ENCODE results near the gene ARF3.

Gene ARF3

DNA sequence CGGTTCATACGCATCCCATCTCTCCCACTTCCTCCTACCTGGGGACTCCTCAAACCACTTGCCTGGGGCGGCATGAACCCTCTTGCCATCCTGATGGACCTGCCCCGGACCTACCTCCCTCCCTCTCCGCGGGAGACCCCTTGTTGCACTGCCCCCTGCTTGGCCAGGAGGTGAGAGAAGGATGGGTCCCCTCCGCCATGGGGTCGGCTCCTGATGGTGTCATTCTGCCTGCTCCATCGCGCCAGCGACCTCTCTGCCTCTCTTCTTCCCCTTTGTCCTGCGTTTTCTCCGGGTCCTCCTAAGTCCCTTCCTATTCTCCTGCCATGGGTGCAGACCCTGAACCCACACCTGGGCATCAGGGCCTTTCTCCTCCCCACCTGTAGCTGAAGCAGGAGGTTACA, 24.5 kb upstream of the ARF3 start:
- no peak for DNase-seq

DNA sequence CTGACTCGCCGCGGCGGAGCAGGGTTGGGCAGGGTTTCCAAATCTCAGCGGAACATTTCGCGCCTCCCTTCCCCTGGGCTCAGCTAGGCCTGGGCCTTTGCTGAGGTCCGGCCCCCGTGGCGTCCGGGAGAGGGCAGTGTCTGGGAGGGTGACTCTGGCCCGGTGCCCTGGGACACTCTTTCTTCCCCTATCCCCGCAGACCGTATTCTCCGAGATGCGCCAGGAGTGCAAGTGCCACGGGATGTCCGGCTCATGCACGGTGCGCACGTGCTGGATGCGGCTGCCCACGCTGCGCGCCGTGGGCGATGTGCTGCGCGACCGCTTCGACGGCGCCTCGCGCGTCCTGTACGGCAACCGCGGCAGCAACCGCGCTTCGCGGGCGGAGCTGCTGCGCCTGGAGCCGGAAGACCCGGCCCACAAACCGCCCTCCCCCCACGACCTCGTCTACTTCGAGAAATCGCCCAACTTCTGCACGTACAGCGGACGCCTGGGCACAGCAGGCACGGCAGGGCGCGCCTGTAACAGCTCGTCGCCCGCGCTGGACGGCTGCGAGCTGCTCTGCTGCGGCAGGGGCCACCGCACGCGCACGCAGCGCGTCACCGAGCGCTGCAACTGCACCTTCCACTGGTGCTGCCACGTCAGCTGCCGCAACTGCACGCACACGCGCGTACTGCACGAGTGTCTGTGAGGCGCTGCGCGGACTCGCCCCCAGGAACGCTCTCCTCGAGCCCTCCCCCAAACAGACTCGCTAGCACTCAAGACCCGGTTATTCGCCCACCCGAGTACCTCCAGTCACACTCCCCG, 23.9 kb upstream of the ARF3 start:
- peak in 3 of 5 experiments; percentile 55 to 84 (median 66) for DNase-seq

DNA sequence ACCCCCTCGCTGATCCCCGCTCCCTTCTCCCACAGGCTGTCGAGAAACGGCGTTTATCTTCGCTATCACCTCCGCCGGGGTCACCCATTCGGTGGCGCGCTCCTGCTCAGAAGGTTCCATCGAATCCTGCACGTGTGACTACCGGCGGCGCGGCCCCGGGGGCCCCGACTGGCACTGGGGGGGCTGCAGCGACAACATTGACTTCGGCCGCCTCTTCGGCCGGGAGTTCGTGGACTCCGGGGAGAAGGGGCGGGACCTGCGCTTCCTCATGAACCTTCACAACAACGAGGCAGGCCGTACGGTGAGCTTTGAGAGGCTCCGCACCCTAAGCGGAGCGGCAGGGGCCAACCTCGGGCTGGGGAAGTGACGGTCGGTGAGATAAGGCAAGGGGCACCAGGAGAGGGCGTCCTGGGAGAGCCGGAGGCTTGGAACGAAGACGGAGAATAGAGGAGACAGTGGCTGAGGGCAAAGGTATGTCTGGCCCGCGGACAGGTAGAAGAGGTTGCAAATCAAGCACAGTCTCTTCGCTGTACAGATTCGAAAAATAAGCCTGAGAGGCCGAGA, 23.2 kb upstream of the ARF3 start:
- DNase-seq, result peak in 2 of 5 experiments; percentile 33 to 52

DNA sequence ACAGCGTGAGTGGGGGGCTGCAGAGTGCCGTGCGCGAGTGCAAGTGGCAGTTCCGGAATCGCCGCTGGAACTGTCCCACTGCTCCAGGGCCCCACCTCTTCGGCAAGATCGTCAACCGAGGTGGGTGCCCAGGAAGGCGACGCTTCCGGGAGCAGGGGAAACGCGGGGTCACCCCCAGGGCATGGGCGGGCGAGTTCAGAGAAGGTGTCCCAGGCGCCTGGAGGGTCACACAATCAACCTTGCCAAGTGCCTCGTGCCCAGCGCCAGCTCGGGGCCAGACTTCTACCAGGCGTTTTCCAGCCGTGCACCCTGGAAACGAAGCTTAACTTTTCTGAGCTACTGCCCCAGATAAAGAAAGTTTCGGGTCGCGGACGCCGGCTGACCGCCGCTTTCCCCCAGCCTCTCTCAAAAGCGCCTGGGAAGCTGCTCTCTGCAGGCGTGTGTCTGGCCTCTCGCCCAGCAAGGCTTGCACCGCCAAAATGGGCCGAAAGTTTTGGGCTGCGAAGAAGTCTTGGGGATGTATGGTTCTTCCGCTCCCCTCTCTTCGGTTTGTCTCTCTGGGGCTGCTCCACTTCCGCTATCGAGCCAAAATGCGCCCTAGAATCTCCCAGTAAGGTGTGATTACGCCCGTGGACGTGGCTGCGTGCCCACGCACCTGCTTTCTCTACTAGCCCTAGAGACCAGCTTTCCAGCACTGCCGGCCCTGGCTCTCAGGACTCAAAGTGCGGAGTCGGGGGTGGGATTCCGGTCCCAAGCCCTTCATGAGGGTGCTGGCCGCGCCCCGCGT, 22.5 kb upstream of the ARF3 start:
- peak in 2 of 5 experiments; percentile 61 to 67 for DNase-seq

DNA sequence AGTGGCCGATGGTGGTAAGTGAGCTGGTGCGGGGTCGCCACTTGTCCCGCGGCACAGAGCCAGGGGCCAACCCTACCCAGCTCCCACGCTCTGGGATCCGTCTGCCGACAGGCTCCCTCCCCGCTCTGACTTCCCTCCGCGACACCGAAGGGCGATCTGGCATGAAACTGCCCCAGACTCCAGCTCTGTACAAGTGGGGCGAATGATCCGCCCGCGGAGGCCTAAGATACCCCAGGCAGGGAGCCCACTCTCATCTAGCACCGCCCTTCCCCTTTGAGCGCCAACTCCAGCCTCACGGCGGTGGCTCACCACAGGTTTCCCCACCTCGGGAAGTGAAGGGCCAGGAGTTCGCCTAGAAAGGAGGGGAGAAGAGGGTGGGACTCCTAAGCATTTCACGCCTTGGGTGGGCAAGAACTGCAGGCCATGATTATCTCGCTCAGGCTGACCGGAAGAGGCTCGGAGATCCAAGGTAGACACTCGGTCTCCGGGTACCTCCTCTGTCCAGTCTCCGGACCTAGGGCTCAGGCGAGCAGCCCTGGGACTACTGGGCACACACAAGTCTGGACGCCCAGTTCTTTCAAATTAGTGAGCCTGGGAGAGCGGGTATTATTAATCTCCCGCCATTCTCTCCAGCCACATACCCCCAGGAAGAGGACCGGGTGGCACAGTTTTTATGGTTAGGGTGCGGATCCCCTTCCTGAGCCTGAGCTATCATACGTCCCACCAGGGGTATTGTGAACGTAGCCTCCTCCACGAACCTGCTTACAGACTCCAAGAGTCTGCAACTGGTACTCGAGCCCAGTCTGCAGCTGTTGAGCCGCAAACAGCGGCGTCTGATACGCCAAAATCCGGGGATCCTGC, 21.7 kb upstream of the ARF3 start:
- peak in 1 of 5 experiments; percentile 39 for DNase-seq

DNA sequence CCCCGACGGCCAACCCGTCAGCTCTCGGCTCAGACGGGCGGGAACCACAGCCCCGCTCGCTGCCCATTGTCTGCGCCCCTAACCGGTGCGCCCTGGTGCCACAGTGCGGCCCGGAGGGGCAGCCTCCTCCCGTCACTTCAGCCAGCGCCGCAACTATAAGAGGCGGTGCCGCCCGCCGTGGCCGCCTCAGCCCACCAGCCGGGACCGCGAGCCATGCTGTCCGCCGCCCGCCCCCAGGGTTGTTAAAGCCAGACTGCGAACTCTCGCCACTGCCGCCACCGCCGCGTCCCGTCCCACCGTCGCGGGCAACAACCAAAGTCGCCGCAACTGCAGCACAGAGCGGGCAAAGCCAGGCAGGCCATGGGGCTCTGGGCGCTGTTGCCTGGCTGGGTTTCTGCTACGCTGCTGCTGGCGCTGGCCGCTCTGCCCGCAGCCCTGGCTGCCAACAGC, 21.0 kb upstream of the ARF3 start, which contains the start of gene WNT1:
WNT1 (plus strand) TSS at position 32 of the 450 bp plus-strand sequence; CDS start at position 361, 329 bp downstream.
- DNase-seq, result no peak

DNA sequence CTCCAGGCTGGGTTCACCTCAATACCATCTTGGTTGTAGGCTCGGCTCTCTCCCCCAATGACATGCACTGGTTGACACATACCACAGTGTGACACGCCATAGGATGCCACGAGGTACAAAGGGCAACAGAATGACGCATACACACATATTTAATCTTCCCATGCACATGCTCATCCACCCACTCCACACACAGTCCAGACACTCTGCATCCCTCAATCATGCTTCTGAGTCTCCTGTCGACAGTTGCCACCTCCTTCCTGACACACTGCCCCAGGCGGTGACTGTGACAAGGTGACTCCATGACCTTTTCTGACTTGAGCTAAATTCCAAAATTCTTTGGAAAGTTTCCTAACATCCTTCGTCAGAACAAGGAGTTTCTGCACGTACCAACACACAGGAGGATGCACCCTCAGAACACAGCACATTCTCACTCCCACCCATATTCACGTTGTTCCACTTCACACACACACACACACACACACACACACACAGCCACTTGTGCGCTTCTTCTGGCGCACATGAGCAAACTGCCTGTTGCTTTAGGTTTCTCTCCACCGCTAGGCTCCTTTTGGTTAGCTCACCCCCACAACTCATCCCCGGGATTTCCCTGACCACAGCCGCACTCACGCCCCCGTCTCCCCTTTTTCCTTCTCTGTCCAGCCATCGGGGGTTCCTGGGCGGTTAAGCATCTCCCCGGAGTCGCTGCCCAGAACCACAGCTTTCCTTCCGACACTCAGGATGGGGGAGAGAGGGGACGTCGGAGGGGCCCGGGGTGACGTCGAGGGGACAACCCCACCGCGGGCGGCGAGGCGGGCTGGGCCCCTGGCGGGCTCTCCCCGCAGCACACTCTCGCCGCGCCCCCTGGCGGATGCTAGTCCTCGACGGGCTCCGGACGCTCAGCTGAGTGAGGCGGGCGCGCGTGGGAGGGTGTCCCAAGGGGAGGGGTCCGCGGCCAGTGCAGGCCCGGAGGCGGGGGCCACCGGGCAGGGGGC, 20.3 kb upstream of the ARF3 start:
- DNase-seq, result peak; percentile 74 to 87 (median 77)

DNA sequence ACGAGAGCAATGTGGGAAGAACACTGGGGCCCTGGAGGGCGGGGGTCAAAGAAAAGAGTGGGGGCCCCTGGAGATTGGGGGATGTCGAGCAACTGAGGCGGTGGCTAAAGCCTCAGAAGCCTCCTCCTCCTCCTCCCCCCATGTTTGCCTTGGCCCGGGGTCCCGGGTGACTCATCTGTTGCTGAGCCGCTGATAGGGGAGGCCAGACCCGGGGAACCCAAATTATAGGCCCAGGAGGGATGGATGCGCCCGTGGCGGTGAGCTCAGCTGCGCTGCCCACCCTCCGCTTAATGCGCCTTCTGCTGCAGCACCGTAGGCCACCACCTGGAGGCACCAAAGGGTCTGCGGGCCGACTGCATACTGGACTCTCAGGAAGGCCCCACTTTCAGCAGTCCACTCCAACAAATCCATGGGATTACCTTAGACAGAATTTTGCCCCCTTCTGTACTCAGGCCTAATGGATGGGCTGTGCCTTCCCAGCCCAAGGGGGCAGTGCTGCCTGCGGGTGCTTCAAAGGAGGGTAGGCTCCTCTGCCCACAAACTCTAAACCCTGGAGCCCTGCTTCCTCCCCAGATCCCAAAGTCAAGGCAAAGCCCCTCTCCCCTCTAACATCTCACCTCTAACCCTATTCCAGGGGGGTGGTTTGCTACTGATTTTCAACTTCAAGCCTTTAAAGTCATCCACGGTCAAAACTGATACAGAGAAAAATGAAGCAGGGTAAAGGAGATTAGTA, 16.8 kb upstream of the ARF3 start:
- DNase-seq, result no peak

DNA sequence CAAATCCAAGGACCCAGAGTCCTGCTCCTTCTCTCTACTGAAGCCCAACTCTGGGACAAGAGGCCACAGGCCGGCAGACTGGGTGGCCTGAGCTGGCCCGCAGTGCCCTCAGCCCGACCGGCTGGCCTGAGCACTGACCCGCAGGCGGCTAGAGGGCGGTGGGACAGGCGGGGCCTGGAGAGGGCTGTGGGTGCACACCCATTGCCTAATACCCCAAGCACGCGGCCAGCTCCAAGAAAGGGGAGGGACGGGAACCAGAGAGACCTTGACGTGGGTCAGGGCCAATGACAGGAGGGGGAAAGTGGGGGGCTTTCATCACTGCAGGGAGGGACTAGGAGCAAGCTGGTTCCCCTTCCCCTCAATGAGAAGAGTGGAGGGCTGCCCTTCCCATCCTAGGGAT, 16.2 kb upstream of the ARF3 start:
- DNase-seq, result no peak

DNA sequence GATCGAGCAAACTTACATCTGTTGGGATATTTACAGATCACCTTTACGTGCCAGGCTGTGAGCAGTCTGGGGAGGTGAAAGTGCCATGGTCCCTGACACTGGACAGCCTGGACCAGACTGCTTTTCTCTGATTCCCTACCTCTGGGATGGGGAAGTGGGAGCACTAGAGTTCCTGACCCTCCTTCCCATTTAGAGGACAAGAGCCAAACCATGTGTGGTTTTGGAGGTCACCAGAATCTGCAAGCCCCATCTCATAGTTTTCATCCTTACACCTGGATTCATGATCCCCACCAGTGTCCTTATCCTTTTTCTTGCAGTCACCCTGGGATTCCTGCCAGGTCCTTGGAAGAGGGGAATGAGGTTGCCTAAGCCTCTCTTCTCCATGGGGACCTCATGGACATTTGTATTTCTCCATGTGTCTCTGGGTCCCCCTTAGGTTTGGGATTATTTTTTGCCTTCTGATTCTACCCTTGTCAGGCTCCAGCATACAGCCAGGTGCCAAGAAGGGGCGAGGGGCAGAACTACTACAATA, 15.7 kb upstream of the ARF3 start:
- DNase-seq, result no peak

DNA sequence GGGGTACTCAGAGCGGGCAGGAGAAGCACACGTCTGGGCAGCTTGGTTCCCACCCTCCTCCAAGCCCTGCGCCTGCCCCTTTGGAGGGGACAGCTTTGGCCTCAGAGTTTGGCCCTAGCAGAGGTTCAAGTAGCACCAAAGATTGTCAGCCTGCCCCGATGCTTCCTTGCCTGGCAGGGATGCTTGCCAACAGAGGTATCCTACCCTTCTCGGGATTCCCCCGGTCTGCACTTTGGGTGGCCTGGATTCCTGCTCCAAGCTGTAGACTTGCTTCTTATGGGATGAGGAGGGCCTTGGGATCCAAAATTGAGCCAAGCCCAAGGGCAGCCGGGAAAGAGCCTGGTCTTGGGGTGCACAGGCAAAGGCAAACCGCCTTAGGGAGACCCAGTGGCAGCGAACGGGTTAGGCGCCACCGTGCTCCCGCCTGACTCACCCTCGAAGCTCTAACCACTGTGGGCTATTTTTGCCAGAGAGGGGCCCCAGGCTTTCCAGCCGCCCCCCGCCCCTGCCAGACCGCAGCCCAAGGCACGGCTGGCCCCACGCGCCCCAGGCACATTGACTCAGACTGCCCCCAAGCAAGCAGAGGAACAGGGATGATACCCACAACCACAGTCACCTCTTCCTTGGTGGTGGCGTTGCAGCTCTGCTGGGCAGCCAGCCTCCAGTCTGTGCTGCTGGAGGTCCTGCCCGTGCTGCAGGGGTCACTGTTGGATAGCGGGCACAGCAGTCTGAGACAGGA, 15.1 kb upstream of the ARF3 start:
- no peak for DNase-seq

DNA sequence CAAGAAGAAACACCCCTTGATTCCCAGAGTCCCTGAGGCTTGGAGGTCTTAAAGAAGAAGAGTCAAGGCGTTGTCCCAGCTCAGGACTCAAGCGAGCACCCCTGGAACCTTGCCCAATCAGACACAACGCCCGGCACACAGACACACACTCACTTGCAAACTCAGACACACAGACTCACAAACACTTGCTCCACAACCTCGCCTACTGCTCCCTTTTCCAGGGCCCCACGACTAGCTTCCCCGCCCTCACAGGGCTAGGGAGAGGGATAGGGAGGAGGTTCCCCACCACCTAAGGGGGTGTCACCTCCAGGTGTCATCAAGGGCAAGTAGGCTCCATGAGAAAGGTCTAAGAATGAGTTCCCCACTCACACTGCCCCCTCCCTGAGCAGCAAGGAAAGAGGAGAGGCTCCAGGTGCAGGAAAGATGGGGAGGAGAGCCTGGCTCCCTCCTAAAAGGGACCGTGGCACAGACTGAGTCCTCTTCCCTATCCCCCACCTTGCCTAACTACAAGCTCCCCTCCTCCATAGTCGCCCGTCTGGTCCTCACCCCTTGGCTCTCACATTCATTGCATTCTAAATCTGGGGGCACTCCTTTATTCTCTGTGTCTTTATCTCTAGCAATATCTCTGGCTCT, 13.5 kb upstream of the ARF3 start:
- no peak for DNase-seq

DNA sequence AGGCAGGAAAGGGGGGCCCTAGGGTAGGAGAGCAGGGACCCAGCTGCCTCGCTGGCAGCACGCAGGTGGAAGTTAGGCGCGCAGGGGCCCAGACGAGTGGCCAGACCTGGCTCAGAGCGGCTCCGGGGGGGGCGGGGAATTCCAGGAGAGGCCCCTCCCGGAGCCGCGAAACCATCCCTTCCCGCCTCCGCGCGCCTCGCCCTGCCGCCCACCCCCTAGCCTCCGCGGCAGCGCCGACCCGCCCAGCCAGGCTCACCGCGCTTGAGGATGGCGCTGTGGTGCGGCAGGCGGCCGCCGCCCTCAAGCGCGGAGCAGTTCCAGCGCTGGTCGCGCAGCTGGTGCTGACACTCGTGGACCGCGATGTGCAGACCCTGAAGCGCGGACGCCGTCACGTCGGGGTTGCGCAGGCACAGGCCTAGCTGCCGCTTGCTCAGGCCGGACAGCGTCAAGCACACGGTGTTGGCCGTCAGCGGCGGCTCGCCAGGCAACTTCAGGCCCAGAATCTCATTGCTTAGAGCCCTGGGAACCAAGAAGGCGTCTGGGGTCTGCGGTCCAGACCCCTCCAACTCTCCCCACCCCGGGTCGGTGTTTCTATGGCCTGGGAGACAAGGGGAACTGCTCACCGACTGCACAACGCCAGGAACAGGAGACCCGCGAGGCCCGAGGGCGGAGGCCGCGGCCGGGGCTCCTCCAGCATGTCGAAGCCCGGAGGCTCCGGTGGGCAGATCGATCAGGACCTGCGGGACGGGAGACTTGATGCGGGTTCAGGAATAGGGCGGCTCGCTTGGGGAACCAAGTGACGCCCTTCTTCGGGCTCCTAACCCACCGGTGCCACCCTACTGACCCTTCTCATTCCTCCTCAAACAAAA, 12.8 kb upstream of the ARF3 start:
- peak in 2 of 5 experiments; percentile 22 to 26 for DNase-seq

DNA sequence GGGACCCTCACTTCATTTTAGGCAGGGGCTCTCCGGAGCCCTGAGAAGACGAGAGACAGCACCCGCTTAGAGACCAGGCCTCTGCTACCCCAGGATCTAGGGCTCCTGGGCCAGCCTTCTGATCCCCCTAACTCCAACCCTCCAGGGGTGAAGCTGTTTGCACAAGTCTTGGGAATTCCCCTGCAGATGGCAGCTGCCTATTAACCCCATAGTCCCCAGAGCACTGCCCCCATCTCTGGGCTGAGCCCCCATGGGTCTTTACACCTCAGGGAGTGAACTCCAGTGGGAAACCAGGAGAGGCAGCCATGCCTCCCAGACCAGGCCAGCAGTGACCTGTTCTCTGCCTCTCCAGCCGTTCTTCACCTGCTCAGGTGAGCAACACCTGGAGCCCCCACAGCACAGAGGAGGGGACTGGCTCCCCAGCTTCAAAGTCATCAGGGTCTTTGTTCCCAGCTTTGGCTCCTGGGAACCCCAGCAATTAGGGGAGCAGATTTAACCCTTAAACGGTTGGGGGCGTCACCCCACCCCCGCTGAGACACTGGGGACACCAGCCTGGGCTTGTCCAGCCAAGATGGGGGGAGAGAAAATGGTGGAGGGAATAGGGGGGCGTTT, 12.0 kb upstream of the ARF3 start:
- DNase-seq, result no peak

DNA sequence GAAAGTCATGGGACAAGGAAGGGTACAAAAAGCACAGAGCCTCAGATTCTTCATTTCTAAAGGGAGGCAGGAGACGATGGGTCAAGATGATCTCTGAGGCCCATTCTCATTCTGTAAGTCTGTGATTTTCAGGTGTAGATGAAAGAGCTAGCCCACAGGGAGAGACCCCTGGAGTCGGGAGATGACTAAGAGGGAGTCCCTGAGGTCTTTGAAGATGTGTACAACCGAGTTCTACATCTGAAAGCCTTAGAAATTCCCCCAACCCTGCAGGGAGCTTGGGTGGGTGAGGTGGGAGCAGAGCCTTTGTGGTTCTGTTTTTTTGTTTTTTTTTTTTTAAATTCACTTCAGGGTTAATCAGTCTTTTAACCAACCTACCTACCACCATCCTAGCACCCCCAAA, 11.2 kb upstream of the ARF3 start:
- no peak for DNase-seq

DNA sequence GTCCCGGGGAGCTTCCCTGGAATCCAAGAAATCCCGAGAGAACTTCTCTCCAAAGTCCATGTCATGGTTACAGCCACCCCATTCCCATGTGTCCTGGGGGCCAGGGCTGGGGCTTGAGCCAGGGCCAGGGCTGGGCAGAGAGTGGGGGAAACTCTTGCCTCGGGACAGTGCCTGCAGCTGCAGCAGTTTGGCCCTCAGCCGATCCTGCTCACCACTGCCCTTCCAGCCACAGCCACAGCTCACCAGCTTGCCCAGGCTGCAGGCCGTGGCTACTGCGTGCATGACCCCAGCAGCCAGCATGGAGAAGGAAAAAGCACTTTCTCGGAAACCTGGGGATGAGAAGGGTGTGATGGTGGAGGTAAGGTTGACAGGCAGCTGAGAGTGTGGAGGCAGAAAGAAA, 10.7 kb upstream of the ARF3 start:
- no peak for DNase-seq

DNA sequence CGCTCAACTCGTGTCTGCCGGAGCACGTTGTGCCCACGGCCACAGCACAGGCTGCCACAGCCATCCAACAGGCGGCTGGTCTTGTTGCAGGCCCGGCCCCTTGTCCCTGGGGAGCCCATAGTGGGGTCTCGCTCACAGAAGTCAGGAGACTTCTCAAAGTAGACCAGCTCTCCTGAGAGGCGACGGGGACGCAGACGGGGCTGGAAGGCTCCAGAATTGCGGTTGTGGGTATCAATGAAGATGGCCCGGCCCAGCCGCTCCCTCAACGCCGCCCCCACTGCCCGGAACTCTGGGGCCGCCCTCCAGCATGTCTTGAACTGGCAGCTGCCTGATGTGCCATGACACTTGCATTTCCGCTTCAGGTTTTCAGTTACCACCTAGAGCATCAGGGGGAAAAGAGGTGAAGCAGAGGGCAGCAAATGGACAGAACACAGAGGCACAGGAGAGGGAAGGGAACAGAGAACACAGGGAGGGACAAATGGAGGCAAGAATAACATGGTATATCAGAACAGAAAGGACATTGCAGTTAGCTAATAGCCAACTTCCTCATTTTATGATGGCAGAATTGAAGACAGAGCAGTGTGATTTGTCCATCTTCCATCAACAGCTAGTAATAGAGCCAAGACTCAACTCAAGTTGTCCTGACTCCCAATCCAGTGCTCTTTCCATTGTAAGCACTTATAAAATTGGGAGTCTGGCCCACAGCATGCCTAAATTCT, 9.0 kb upstream of the ARF3 start:
- no peak for DNase-seq

Measured in T-helper 2 cell (primary cell).